SK-N-SH (cell line): ENCODE results near the gene MDH1. TPM values are rescaled to one million over a fixed set of nuclear protein-coding genes. Genes with fewer than 3 reads are reported as not detected.
"Not testable (repeated sequence)": the region's sequence is repeated elsewhere in the genome, so short reads cannot be mapped to it uniquely, and the experiment has no call there.

Experiments
- CTCF ChIA-PET: fragments of 300-600, 350-600 bp; formaldehyde crosslinking; extraction: SDS; loops from one replicate; lab custom pipeline; 2021; lab: Yijun Ruan, JAX
- POLR2A ChIA-PET: fragments of 350-600 bp; sonication (Branson Sonifier 250); formaldehyde crosslinking; extraction: SDS; loops from one replicate; lab custom pipeline; 2020; ENCODE audit warnings: antibody characterized with exemption, inconsistent platforms; lab: Yijun Ruan, JAX
- DNase-seq: peaks from one replicate; pipeline ENCODE4 v3.0.0; 2012
- H2AFZ ChIP-seq: fragments of 200-600 bp; sonication (generic); 2 replicates; pipeline ENCODE4 v1.8.1; 2016; ENCODE audit warnings: antibody characterized with exemption, mild to moderate bottlenecking, low read depth
- H3F3A ChIP-seq: fragments of 200-600 bp; sonication (generic); replicated peaks from 2 replicates; pipeline ENCODE3; 2016; ENCODE audit warnings: antibody characterized with exemption, mild to moderate bottlenecking; ENCODE audit not compliant: insufficient read depth
- H3K27ac ChIP-seq, 2 experiments: fragments of 200-500 bp in 1 of 2; fragments of 200-600 bp in 1 of 2; sonication (Bioruptor generic) in 1 of 2; sonication (generic), shearing (Covaris generic) in 1 of 2; 2 replicates each; pipeline versions ENCODE4 v1.5.1 to v1.6.1; 2014 to 2016; ENCODE audit warnings: low read depth in 2 of 2, inconsistent platforms in 1 of 2, low read length in 1 of 2, mild to moderate bottlenecking in 1 of 2, mixed read lengths in 1 of 2
- H3K27me3 ChIP-seq: fragments of 200-600 bp; sonication (generic), shearing (Covaris generic); 2 replicates; pipeline ENCODE4 v1.6.1; 2016; ENCODE audit warnings: mixed run types; ENCODE audit not compliant: insufficient read depth
- H3K36me3 ChIP-seq, 2 experiments: fragments of 200-500 bp in 1 of 2; fragments of 200-600 bp in 1 of 2; sonication (Bioruptor generic) in 1 of 2; sonication (generic) in 1 of 2; replicated peaks in 1 of 2; 2 replicates each; pipeline versions ENCODE3 to v1.5.1; 2014 to 2016; ENCODE audit warnings: low read length in 1 of 2, mild to moderate bottlenecking in 1 of 2; ENCODE audit not compliant: insufficient read depth in 2 of 2, control insufficient read depth in 1 of 2
- H3K4me1 ChIP-seq, 2 experiments: fragments of 200-500 bp in 1 of 2; fragments of 200-600 bp in 1 of 2; sonication (Bioruptor generic) in 1 of 2; sonication (generic), shearing (Covaris generic) in 1 of 2; 2 replicates each; pipeline versions ENCODE4 v1.5.1 to v1.6.1; 2014 to 2016; ENCODE audit warnings: low read depth in 1 of 2, low read length in 1 of 2, mixed run types in 1 of 2; ENCODE audit not compliant: insufficient read depth in 2 of 2, control insufficient read depth in 1 of 2
- H3K4me2 ChIP-seq: fragments of 200-600 bp; sonication (generic), shearing (Covaris generic); 2 replicates; pipeline ENCODE4 v1.6.1; 2017; ENCODE audit warnings: mixed run types
- H3K4me3 ChIP-seq, 2 experiments: fragments of 200-500 bp in 1 of 2; fragments of 200-600 bp in 1 of 2; sonication (Bioruptor generic) in 1 of 2; sonication (generic), shearing (Covaris generic) in 1 of 2; 2 replicates each; pipeline versions ENCODE4 v1.5.1 to v1.8.1; 2014 to 2016; ENCODE audit warnings: low read depth in 2 of 2, inconsistent platforms in 1 of 2, low read length in 1 of 2, mild to moderate bottlenecking in 1 of 2, mixed read lengths in 1 of 2, moderate library complexity in 1 of 2
- H3K79me2 ChIP-seq: fragments of 200-600 bp; sonication (generic); 2 replicates; pipeline ENCODE4 v1.8.1; 2017; ENCODE audit warnings: mild to moderate bottlenecking; ENCODE audit not compliant: insufficient read depth
- H3K9ac ChIP-seq: fragments of 200-600 bp; sonication (generic); 2 replicates; pipeline ENCODE4 v1.6.1; 2017; ENCODE audit warnings: mixed run types
- H3K9me2 ChIP-seq: fragments of 200-600 bp; sonication (generic); 2 replicates; pipeline ENCODE4 v1.6.1; 2017; ENCODE audit warnings: mixed run types
- H3K9me3 ChIP-seq: fragments of 200-600 bp; sonication (generic); 2 replicates; pipeline ENCODE4 v1.6.1; 2017; ENCODE audit warnings: mixed run types, mild to moderate bottlenecking, moderate library complexity
- H4K20me1 ChIP-seq: fragments of 200-600 bp; sonication (generic); 2 replicates; pipeline ENCODE4 v1.6.1; 2017; ENCODE audit warnings: mild to moderate bottlenecking, mixed run types; ENCODE audit not compliant: insufficient read depth
- EP300 ChIP-seq, 2 experiments: IDR thresholded peaks; 2 replicates each; pipeline versions ENCODE4 v1.4.0 to v1.6.1; 2012; ENCODE audit warnings: borderline replicate concordance in 1 of 2, low read depth in 1 of 2, low read length in 1 of 2
- FOXM1 ChIP-seq: IDR thresholded peaks from 2 replicates; pipeline ENCODE4 v1.4.0; 2012; ENCODE audit warnings: low read depth, mild to moderate bottlenecking
- GATA2 ChIP-seq: sonication (generic); formaldehyde crosslinking; IDR thresholded peaks from 2 replicates; pipeline ENCODE4 v1.5.0; 2020; ENCODE audit warnings: mild to moderate bottlenecking, missing genetic modification reagents
- JUND ChIP-seq: IDR thresholded peaks from 2 replicates; pipeline ENCODE4 v1.4.0; 2012
- MEF2A ChIP-seq: IDR thresholded peaks from 2 replicates; pipeline ENCODE4 v1.4.0; 2012; ENCODE audit warnings: low read depth, borderline replicate concordance
- POLR2AphosphoS5 ChIP-seq: IDR thresholded peaks from 2 replicates; pipeline ENCODE4 v1.6.1; 2012; ENCODE audit warnings: low read depth, low read length
- RFX5 ChIP-seq: IDR thresholded peaks from 2 replicates; pipeline ENCODE4 v1.6.1; 2012; ENCODE audit warnings: mild to moderate bottlenecking, improper control_type of control experiment, low read length
- SIN3A ChIP-seq: IDR thresholded peaks from 2 replicates; pipeline ENCODE4 v1.6.1; 2012; ENCODE audit warnings: low read depth, mild to moderate bottlenecking, low read length, moderate library complexity, borderline replicate concordance
- TAF1 ChIP-seq: IDR thresholded peaks from 2 replicates; pipeline ENCODE4 v1.6.1; 2012; ENCODE audit warnings: low read depth, mild to moderate bottlenecking, low read length, moderate library complexity, borderline replicate concordance
- TCF12 ChIP-seq: IDR thresholded peaks from 2 replicates; pipeline ENCODE4 v1.4.0; 2012
- TEAD4 ChIP-seq: IDR thresholded peaks from 2 replicates; pipeline ENCODE4 v1.4.0; 2012; ENCODE audit warnings: mild to moderate bottlenecking, borderline replicate concordance; ENCODE audit not compliant: insufficient read depth
- WGBS: methylation state at CpG from one replicate; pipeline ENCODE4 v1.1.6; 2017; ENCODE audit warnings: low lambda C conversion rate; 5-methylcytosine and 5-hydroxymethylcytosine counted together
- polyA plus RNA-seq, 3 experiments: library from polyadenylated mRNA; depleted of rRNA; stranded (reverse); fragments of >200 nt; gene quantifications; 2 replicates each; pipeline ENCODE4 v1.2.3, GENCODE V29; 2012
- TF ChIP-seq, protein P1 (sequence below): fragments of 150-350 bp; IDR thresholded peaks from 2 replicates; pipeline ENCODE4 v1.6.1; 2016; ENCODE audit warnings: mild to moderate bottlenecking, low read depth, low read length
- TF ChIP-seq, protein P2 (sequence below): IDR thresholded peaks from 2 replicates; pipeline ENCODE4; 2012
- TF ChIP-seq, protein P3 (sequence below): IDR thresholded peaks from 2 replicates; pipeline ENCODE4 v1.4.0; 2012; ENCODE audit warnings: low read depth, borderline replicate concordance

Gene MDH1
- polyA plus RNA-seq, 1 of the 3 experiments (the other 2 are of a cell fraction) = 201 TPM

DNA sequence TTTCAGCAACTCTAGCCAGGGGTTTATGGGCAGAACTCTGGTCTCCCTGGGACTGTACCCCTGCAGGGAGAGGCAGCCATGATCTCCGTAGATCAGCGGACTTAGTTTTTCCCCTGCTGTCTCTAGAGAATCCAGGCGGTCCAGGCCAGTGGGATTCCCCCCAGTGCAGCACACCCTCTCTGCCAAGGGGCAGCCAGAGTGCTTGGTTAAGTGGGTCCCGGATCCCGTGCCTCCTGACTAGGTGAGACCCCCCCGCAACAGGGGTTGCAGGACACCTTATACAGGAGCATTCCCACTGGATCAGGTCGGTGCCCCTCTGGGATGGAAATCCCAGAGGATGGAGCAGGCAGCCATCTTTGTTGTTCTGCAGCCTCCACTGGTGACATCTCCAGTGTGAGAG lies 33.5 kb upstream of the MDH1 start:
- Histone ChIP-seq H3K9me3 (0 out of 2 replicates have a peak, but pooled peaks cover 5% of the 10 kb centered on the region), H3K27me3 (no peaks in the 10 kb centered on the region), H3K4me1 (peaks cover 2 to 5% of the 10 kb centered on the region in 2 experiments; a peak in 3 of 4 replicates), H3K36me3 (peaks cover 0 to 3% of the 10 kb centered on the region in 2 experiments), H3F3A (no peaks in the 10 kb centered on the region), H2AFZ (no peak overlapping the region), H4K20me1 (no peaks in the 10 kb centered on the region), H3K27ac (no peak overlapping the region), H3K4me3 (no peak overlapping the region), H3K79me2 (no peaks in the 10 kb centered on the region), H3K9ac (no peak overlapping the region), H3K9me2 (no peaks in the 10 kb centered on the region), H3K4me2 (no peak overlapping the region)
- TF ChIP-seq TAF1 (no peak), POLR2AphosphoS5 (no peak), MEF2A (no peak), SIN3A (no peak), EP300 (IDR thresholded peaks at IDR 0.05; ENCODE audit: borderline replicate concordance in 1 of 2, low read depth in 1 of 2, low read length in 1 of 2) (no peak), TCF12 (no peak), RFX5 (no peak), JUND (no peak), TEAD4 (no peak), FOXM1 (no peak), GATA2 (CRISPR knock-in tag) (no peak)
- TF ChIP-seq, protein P1, sequence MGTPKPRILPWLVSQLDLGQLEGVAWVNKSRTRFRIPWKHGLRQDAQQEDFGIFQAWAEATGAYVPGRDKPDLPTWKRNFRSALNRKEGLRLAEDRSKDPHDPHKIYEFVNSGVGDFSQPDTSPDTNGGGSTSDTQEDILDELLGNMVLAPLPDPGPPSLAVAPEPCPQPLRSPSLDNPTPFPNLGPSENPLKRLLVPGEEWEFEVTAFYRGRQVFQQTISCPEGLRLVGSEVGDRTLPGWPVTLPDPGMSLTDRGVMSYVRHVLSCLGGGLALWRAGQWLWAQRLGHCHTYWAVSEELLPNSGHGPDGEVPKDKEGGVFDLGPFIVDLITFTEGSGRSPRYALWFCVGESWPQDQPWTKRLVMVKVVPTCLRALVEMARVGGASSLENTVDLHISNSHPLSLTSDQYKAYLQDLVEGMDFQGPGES = no peak
- TF ChIP-seq, protein P2, sequence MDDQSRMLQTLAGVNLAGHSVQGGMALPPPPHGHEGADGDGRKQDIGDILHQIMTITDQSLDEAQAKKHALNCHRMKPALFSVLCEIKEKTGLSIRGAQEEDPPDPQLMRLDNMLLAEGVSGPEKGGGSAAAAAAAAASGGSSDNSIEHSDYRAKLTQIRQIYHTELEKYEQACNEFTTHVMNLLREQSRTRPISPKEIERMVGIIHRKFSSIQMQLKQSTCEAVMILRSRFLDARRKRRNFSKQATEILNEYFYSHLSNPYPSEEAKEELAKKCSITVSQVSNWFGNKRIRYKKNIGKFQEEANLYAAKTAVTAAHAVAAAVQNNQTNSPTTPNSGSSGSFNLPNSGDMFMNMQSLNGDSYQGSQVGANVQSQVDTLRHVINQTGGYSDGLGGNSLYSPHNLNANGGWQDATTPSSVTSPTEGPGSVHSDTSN = no peak
- TF ChIP-seq, protein P3, sequence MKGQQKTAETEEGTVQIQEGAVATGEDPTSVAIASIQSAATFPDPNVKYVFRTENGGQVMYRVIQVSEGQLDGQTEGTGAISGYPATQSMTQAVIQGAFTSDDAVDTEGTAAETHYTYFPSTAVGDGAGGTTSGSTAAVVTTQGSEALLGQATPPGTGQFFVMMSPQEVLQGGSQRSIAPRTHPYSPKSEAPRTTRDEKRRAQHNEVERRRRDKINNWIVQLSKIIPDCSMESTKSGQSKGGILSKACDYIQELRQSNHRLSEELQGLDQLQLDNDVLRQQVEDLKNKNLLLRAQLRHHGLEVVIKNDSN = no peak
- POLR2A ChIA-PET = no interaction called here
- WGBS = 100% methylated on average over 2 of the region's 7 CpGs
- no peak for DNase-seq
- CTCF ChIA-PET = interaction anchor here (0.6 kb wide), 1 partner anchor 195 kb away, joined by 3 read pairs; no protein-coding TSS in a partner anchor

DNA sequence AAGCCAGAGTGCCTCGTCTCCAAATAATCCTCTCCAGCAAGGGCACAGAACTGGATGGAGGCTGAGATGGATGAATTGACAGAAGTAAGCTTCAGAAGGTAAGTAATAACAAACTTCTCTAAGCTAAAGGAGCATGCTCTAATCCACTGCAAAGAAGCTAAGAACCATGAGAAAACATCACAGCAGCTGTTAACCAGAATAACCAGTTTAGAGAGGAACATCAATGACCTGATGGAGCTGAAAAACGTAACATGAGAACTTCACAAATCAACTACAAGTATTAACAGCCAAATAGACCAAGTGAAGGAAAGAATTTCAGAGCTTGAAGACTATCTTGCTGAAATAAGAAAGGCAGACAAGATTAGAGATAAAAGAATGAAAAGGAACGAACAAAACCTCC lies 32.8 kb upstream of the MDH1 start:
- no peak overlapping the region; a peak in 1 of 4 replicates for H3K4me3 ChIP-seq
- peaks cover 2 to 5% of the 10 kb centered on the region in 2 experiments; a peak in 3 of 4 replicates for H3K4me1 ChIP-seq
- no peaks in the 10 kb centered on the region for H3K27me3 ChIP-seq
- H3K27ac ChIP-seq = no peak overlapping the region
- ChIA-PET POLR2A (no interaction called here), CTCF (interaction anchor here (0.6 kb wide), 2 partner anchors 194 to 659 kb away, joined by 3 read pairs; no protein-coding TSS in a partner anchor)
- DNase-seq = no peak
- H3K79me2 ChIP-seq = no peaks in the 10 kb centered on the region
- no peaks in the 10 kb centered on the region for H4K20me1 ChIP-seq
- no peak overlapping the region for H3K9ac ChIP-seq
- no peaks in the 10 kb centered on the region for H3K9me2 ChIP-seq
- no peak overlapping the region for H3K4me2 ChIP-seq
- 74% methylated on average over 3 of the region's 3 CpGs for WGBS
- no peaks in the 10 kb centered on the region for H3F3A ChIP-seq
- H3K9me3 ChIP-seq = 0 out of 2 replicates have a peak, but pooled peaks cover 5% of the 10 kb centered on the region
- peaks cover 0 to 3% of the 10 kb centered on the region in 2 experiments for H3K36me3 ChIP-seq
- no peak overlapping the region for H2AFZ ChIP-seq
- TF ChIP-seq, protein P2 = no peak
- TF ChIP-seq, all 33 proteins: peak for 0

DNA sequence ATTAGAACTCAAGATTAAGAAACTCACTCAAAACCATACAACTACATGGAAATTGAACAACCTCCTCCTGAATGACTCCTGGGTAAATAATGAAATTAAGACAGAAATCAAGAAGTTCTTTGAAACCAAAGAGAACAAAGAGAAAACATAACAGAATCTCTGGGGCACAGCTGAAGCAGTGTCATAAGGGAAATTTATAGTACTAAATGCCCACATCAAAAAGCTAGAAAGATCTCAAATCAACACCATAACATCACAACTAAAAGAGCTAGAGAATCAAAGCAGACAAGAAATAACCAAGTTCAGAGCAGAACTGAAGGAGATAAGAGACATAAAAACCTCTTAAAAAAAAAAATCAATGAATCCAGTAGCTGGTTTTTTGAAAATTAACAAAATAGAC lies 30.9 kb upstream of the MDH1 start:
- H3K27ac ChIP-seq, H4K20me1 ChIP-seq, H3K9me2 ChIP-seq, H3F3A ChIP-seq, H3K27me3 ChIP-seq, H2AFZ ChIP-seq, H3K79me2 ChIP-seq, H3K4me3 ChIP-seq, H3K4me1 ChIP-seq, CTCF ChIA-PET, H3K9ac ChIP-seq, DNase-seq, H3K36me3 ChIP-seq, H3K4me2 ChIP-seq, H3K9me3 ChIP-seq: not testable (repeated sequence)
- POLR2A ChIA-PET = interaction anchor here (1.0 kb wide), 1 partner anchor 11 kb away, joined by 5 read pairs; no protein-coding TSS in a partner anchor
